Measurements from ENCODE around the gene GALE.
"Not testable (repeated sequence)": the region's sequence is repeated elsewhere in the genome, so short reads cannot be mapped to it uniquely, and the experiment has no call there.

Gene GALE

GRCh38 chr1:23837908-23838307 is 37.4 kb upstream of the GALE start:
- DNase-seq (ENCODE audit: low read depth) = no peak
- TF ChIP-seq, protein P1, sequence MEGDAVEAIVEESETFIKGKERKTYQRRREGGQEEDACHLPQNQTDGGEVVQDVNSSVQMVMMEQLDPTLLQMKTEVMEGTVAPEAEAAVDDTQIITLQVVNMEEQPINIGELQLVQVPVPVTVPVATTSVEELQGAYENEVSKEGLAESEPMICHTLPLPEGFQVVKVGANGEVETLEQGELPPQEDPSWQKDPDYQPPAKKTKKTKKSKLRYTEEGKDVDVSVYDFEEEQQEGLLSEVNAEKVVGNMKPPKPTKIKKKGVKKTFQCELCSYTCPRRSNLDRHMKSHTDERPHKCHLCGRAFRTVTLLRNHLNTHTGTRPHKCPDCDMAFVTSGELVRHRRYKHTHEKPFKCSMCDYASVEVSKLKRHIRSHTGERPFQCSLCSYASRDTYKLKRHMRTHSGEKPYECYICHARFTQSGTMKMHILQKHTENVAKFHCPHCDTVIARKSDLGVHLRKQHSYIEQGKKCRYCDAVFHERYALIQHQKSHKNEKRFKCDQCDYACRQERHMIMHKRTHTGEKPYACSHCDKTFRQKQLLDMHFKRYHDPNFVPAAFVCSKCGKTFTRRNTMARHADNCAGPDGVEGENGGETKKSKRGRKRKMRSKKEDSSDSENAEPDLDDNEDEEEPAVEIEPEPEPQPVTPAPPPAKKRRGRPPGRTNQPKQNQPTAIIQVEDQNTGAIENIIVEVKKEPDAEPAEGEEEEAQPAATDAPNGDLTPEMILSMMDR (IDR thresholded peaks at IDR 0.05; ENCODE audit: low read depth, low read length, missing control alignments) = no peak
- peak overlapping the region; percentile 46; the same call in 1 of the 2 replicates for H3K4me3 ChIP-seq (ENCODE audit: low read depth, low read length)

- TF ChIP-seq, protein P1 (IDR thresholded peaks at IDR 0.05; ENCODE audit: low read depth, low read length, missing control alignments) = no peak
- H3K4me3 ChIP-seq (ENCODE audit: low read depth, low read length) = no peak overlapping the region
- no peak for DNase-seq (ENCODE audit: low read depth)
Observed at GRCh38 chr1:23836037-23836436, 35.5 kb upstream of the GALE start.

DNA sequence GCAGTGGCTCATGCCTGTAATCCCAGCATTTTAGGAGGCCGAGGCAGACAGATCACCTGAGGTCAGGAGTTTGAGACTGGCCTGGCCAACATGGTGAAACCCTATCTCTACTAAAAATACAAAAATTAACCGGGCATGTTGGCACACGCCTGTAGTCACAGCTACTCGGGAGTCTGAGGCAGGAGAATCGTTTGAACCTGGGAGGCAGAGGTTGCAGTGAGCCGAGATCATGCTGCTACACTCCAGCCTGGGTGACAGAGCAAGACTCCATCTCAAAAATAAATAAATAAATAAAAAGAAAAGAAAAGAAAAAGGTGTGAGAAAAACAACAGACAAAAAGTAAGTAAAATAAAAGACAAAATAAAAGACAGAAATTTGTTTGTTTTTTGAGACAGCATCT is 33.6 kb upstream of the GALE start:
- not testable (repeated sequence) for H3K4me3 ChIP-seq (ENCODE audit: low read depth, low read length); DNase-seq (ENCODE audit: low read depth)

DNA sequence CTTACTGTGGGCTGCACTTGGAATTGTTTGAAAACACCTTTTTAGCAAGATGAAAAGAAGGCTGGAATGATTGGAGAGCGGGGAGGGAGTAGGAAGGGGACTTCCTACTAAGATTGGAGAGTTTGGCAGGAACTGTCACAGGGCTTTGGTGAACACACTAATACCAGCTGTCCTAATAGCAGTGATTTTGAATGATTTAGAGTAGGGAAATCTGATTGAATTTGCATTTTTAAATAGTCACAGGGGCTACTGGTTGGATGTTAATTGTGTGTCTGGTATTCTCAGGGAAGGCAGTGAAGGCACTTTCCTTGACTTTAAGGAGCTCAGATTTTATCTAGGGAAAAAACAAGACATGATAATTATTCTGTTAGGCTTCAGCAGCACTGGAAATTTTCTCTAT is 27.2 kb upstream of the GALE start:
- H3K4me3 ChIP-seq (ENCODE audit: low read depth, low read length) = no peak overlapping the region
- TF ChIP-seq, protein P1 (IDR thresholded peaks at IDR 0.05; ENCODE audit: low read depth, low read length, missing control alignments) = no peak
- no peak for DNase-seq (ENCODE audit: low read depth)

- H3K4me3 ChIP-seq (ENCODE audit: low read depth, low read length); DNase-seq (ENCODE audit: low read depth): not testable (repeated sequence)
Observed at GRCh38 chr1:23826590-23826989, 26.0 kb upstream of the GALE start.

- DNase-seq (ENCODE audit: low read depth) = peak; percentile 40
- peak overlapping the region; percentile 97 for H3K4me3 ChIP-seq (ENCODE audit: low read depth, low read length)
- TF ChIP-seq, protein P1 (IDR thresholded peaks at IDR 0.05; ENCODE audit: low read depth, low read length, missing control alignments) = no peak
Observed at GRCh38 chr1:23825762-23826522, 25.4 kb upstream of the GALE start.

- TF ChIP-seq, protein P1 (IDR thresholded peaks at IDR 0.05; ENCODE audit: low read depth, low read length, missing control alignments) = no peak
- H3K4me3 ChIP-seq (ENCODE audit: low read depth, low read length) = peak within 1 kb of the TSS; percentile 97
- DNase-seq (ENCODE audit: low read depth) = peak; percentile 67
Observed at GRCh38 chr1:23825076-23825761, 24.7 kb upstream of the GALE start, which contains the start of gene HMGCL. Gene HMGCL, minus strand, starts transcription at chr1:23825429. Its CDS starts 14 bp downstream, at chr1:23825415.

DNA sequence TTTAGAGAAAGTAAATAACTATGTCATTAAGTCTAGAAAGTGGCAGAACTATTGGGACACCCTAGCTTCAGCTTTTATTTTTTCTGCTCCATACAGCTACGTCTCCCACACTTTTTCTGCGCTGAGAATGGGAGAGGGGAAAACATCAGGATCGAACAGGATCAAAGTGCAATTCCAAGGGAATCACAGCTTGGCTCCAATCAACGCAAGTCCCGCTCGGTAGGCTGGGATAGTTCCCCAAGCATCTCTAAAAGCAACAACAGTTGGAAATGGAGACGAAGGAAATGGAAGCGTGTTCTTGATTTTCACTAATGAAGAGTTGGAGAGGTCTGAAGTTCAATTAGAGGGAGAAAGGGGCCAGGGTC is 24.1 kb upstream of the GALE start:
- TF ChIP-seq, protein P1 (IDR thresholded peaks at IDR 0.05; ENCODE audit: low read depth, low read length, missing control alignments) = no peak
- no peak for DNase-seq (ENCODE audit: low read depth)
- peak overlapping the region; percentile 97 for H3K4me3 ChIP-seq (ENCODE audit: low read depth, low read length)
